ENCODE measurements around the gene FBXO24. TPM values are rescaled to one million over a fixed set of nuclear protein-coding genes. Genes with fewer than 3 reads are reported as not detected.
A peak's percentile ranks its signal among the peaks of the same experiment; 100 is the strongest.
"Not testable (repeated sequence)": the region's sequence is repeated elsewhere in the genome, so short reads cannot be mapped to it uniquely, and the experiment has no call there.

The FBXO24 gene
- 0.60 TPM in 1 of 2 replicates, not detected in the other for total RNA-seq

GRCh38 chr7:100586266-100587025 lies at the start of gene FBXO24:
FBXO24 (plus strand) TSS chr7:100586328; CDS start chr7:100586626, 298 bp downstream.
- DNase-seq, result peak; percentile 100

- not testable (repeated sequence) for DNase-seq
Observed at GRCh38 chr7:100536695-100537094, 49.4 kb upstream of the FBXO24 start.

- DNase-seq, result no peak
Observed at GRCh38 chr7:100538348-100538653, 47.8 kb upstream of the FBXO24 start.

GRCh38 chr7:100538654-100539435 lies 47.3 kb upstream of the FBXO24 start, which contains the start of gene AGFG2:
AGFG2 (plus strand) TSS chr7:100539203; CDS start chr7:100539347, 144 bp downstream.
- peak; percentile 100 for DNase-seq

GRCh38 chr7:100539436-100540006 lies 46.6 kb upstream of the FBXO24 start:
- DNase-seq, result no peak

GRCh38 chr7:100540073-100540723 lies 45.9 kb upstream of the FBXO24 start:
- no peak for DNase-seq

- not testable (repeated sequence) for DNase-seq
Observed at GRCh38 chr7:100541309-100541708, 44.8 kb upstream of the FBXO24 start.

- DNase-seq, result no peak
Observed at GRCh38 chr7:100543586-100543985, 42.5 kb upstream of the FBXO24 start.

- no peak for DNase-seq
Observed at GRCh38 chr7:100544386-100544785, 41.7 kb upstream of the FBXO24 start.

GRCh38 chr7:100544967-100545359 lies 41.2 kb upstream of the FBXO24 start:
- DNase-seq, result peak; percentile 32

GRCh38 chr7:100545360-100546128 lies 40.6 kb upstream of the FBXO24 start:
- peak; percentile 91 for DNase-seq

GRCh38 chr7:100546129-100546925 lies 39.8 kb upstream of the FBXO24 start:
- peak; percentile 84 for DNase-seq

- peak; percentile 59 for DNase-seq
Observed at GRCh38 chr7:100546926-100547800, 39.0 kb upstream of the FBXO24 start.

GRCh38 chr7:100547872-100548271 lies 38.3 kb upstream of the FBXO24 start:
- peak; percentile 82 for DNase-seq

- DNase-seq, result not testable (repeated sequence)
Observed at GRCh38 chr7:100548446-100548845, 37.7 kb upstream of the FBXO24 start.

GRCh38 chr7:100552532-100552931 lies 33.6 kb upstream of the FBXO24 start:
- no peak for DNase-seq

- no peak for DNase-seq
Observed at GRCh38 chr7:100553032-100553431, 33.1 kb upstream of the FBXO24 start.

- DNase-seq, result no peak
Observed at GRCh38 chr7:100555701-100556100, 30.4 kb upstream of the FBXO24 start.

GRCh38 chr7:100556541-100556940 lies 29.6 kb upstream of the FBXO24 start:
- no peak for DNase-seq

GRCh38 chr7:100559127-100559526 lies 27.0 kb upstream of the FBXO24 start:
- peak; percentile 39 for DNase-seq
